HL-60 (cell line): Measurements from ENCODE around the gene TPRN.

Experiments used
- DNase-seq, 2 experiments: peaks; one replicate each; pipeline ENCODE4 v3.0.0-alpha.2; 2010 to 2020; ENCODE audit warnings: low read depth in 1 of 2, low spot score in 1 of 2
- H3K27ac ChIP-seq: fragments of 250-450 bp; sonication (Bioruptor Pico); replicated peaks from 2 replicates; pipeline ENCODE4 v1.5.1; 2020; ENCODE audit warnings: mild to moderate bottlenecking, moderate library complexity
- H3K27me3 ChIP-seq: fragments of 250-450 bp; sonication (Bioruptor Pico); 2 replicates; pipeline ENCODE4 v1.5.1; 2021; ENCODE audit warnings: mild to moderate bottlenecking, moderate library complexity; ENCODE audit not compliant: insufficient read depth, poor library complexity, severe bottlenecking
- H3K4me3 ChIP-seq: replicated peaks from 2 replicates; pipeline ENCODE4 v1.5.1; 2011; ENCODE audit warnings: mild to moderate bottlenecking, control low read depth, low read length; ENCODE audit not compliant: insufficient read depth
- CTCF ChIP-seq: IDR thresholded peaks from one replicate; pipeline ENCODE4 v1.5.1; 2011; ENCODE audit warnings: low read length, control low read depth, inconsistent platforms; ENCODE audit not compliant: insufficient read depth
- GABPA ChIP-seq: IDR thresholded peaks from 2 replicates; pipeline ENCODE4 v1.6.1; 2012; ENCODE audit warnings: low read depth
- POLR2AphosphoS5 ChIP-seq: IDR thresholded peaks from 2 replicates; pipeline ENCODE4 v1.6.1; 2012; ENCODE audit warnings: low read depth
- SPI1 ChIP-seq: IDR thresholded peaks from 2 replicates; pipeline ENCODE4 v1.6.1; 2012; ENCODE audit warnings: low read depth, mild to moderate bottlenecking, borderline replicate concordance
- TF ChIP-seq, protein P1 (sequence below): IDR thresholded peaks from 2 replicates; pipeline ENCODE4 v1.6.1; 2012; ENCODE audit warnings: low read depth; ENCODE audit not compliant: insufficient replicate concordance

TPRN gene

GRCh38 chr9:137149363-137149762 lies 51.2 kb downstream of the TPRN start:
- no peak overlapping the region for H3K27ac ChIP-seq
- no peaks in the 10 kb centered on the region for H3K27me3 ChIP-seq
- H3K4me3 ChIP-seq = no peak overlapping the region
- no peak for DNase-seq
- TF ChIP-seq GABPA (no peak), CTCF (no peak), SPI1 (no peak), POLR2AphosphoS5 (no peak)
- TF ChIP-seq, protein P1, sequence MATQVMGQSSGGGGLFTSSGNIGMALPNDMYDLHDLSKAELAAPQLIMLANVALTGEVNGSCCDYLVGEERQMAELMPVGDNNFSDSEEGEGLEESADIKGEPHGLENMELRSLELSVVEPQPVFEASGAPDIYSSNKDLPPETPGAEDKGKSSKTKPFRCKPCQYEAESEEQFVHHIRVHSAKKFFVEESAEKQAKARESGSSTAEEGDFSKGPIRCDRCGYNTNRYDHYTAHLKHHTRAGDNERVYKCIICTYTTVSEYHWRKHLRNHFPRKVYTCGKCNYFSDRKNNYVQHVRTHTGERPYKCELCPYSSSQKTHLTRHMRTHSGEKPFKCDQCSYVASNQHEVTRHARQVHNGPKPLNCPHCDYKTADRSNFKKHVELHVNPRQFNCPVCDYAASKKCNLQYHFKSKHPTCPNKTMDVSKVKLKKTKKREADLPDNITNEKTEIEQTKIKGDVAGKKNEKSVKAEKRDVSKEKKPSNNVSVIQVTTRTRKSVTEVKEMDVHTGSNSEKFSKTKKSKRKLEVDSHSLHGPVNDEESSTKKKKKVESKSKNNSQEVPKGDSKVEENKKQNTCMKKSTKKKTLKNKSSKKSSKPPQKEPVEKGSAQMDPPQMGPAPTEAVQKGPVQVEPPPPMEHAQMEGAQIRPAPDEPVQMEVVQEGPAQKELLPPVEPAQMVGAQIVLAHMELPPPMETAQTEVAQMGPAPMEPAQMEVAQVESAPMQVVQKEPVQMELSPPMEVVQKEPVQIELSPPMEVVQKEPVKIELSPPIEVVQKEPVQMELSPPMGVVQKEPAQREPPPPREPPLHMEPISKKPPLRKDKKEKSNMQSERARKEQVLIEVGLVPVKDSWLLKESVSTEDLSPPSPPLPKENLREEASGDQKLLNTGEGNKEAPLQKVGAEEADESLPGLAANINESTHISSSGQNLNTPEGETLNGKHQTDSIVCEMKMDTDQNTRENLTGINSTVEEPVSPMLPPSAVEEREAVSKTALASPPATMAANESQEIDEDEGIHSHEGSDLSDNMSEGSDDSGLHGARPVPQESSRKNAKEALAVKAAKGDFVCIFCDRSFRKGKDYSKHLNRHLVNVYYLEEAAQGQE = no peak

- H3K27me3 ChIP-seq = no peaks in the 10 kb centered on the region
- no peak overlapping the region for H3K4me3 ChIP-seq
- DNase-seq = no peak
- no peak for TF ChIP-seq POLR2AphosphoS5
- no peak for TF ChIP-seq SPI1
- TF ChIP-seq, protein P1 = no peak
- TF ChIP-seq GABPA = no peak
- TF ChIP-seq CTCF = no peak
- H3K27ac ChIP-seq = no peak overlapping the region
Measured at GRCh38 chr9:137148661-137149060, 51.9 kb downstream of the TPRN start.

GRCh38 chr9:137148242-137148641 lies 52.3 kb downstream of the TPRN start:
- no peak for DNase-seq
- TF ChIP-seq GABPA = no peak
- no peak for TF ChIP-seq SPI1
- no peak for TF ChIP-seq CTCF
- TF ChIP-seq, protein P1 = no peak
- no peak for TF ChIP-seq POLR2AphosphoS5
- no peak overlapping the region for H3K27ac ChIP-seq
- no peak overlapping the region for H3K4me3 ChIP-seq
- no peaks in the 10 kb centered on the region for H3K27me3 ChIP-seq
